ENCODE measurements around the gene PTPN21.

DNA sequence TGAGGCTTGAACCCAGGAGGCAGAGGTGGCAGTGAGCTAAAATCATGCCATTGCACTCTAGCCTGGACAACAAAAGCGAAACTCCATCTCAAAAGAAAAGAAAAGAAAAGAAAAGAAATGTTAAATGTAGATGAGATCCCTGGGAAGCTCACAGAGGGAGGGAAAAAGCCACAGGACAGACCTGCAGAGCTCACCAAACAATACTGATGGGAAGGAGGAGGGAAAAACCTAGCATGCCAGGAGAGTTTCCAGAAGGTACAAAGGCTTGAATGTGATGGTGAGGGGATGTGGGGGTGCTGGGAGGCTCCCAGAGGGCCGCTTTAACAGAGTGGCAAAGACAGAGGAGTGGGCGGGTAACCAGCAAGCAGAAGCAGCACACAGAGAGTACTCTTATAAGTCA is 72.3 kb downstream of the PTPN21 start:
- TF ChIP-seq, protein P1, sequence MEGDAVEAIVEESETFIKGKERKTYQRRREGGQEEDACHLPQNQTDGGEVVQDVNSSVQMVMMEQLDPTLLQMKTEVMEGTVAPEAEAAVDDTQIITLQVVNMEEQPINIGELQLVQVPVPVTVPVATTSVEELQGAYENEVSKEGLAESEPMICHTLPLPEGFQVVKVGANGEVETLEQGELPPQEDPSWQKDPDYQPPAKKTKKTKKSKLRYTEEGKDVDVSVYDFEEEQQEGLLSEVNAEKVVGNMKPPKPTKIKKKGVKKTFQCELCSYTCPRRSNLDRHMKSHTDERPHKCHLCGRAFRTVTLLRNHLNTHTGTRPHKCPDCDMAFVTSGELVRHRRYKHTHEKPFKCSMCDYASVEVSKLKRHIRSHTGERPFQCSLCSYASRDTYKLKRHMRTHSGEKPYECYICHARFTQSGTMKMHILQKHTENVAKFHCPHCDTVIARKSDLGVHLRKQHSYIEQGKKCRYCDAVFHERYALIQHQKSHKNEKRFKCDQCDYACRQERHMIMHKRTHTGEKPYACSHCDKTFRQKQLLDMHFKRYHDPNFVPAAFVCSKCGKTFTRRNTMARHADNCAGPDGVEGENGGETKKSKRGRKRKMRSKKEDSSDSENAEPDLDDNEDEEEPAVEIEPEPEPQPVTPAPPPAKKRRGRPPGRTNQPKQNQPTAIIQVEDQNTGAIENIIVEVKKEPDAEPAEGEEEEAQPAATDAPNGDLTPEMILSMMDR (IDR thresholded peaks at IDR 0.05; ENCODE audit: low read depth, low read length): no peak
- TF ChIP-seq POLR2A (IDR thresholded peaks at IDR 0.05; ENCODE audit: extremely low read depth, insufficient read length) (no peak), MYC (IDR thresholded peaks at IDR 0.05; ENCODE audit: low read depth, low read length) (no peak)
- TF ChIP-seq, protein P2, sequence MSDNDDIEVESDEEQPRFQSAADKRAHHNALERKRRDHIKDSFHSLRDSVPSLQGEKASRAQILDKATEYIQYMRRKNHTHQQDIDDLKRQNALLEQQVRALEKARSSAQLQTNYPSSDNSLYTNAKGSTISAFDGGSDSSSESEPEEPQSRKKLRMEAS (IDR thresholded peaks at IDR 0.05; ENCODE audit: low read depth, low read length): no peak
